Immature natural killer cell (primary cell): Measurements from ENCODE around the gene ZNF221. TPM values are rescaled to one million over a fixed set of nuclear protein-coding genes. Genes with fewer than 3 reads are reported as not detected.

ENCODE experiments used
- DNase-seq, 3 donors: peaks; one replicate each; pipeline ENCODE4 v3.0.0; 2022; ENCODE audit warnings: mixed read lengths in 1 of 3
- H3K27ac Mint-ChIP-seq, 6 donors: one replicate each; pipeline ENCODE4 v1.8.0; 2020; ENCODE audit warnings: mixed read lengths in 6 of 6, mild to moderate bottlenecking in 5 of 6, inconsistent platforms in 4 of 6, moderate library complexity in 3 of 6
- H3K27me3 Mint-ChIP-seq, 3 donors: one replicate each; pipeline ENCODE4 v1.8.0; 2020 to 2021; ENCODE audit warnings: low read depth in 3 of 3, mild to moderate bottlenecking in 3 of 3, mixed read lengths in 3 of 3, moderate library complexity in 3 of 3, inconsistent platforms in 1 of 3
- H3K36me3 Mint-ChIP-seq, 3 donors: one replicate each; pipeline ENCODE4 v1.8.0; 2020; ENCODE audit warnings: mixed read lengths in 3 of 3, inconsistent platforms in 2 of 3, mild to moderate bottlenecking in 2 of 3
- H3K4me1 Mint-ChIP-seq, 2 donors: one replicate each; pipeline ENCODE4 v1.8.0; 2020; ENCODE audit warnings: inconsistent platforms in 2 of 2, mild to moderate bottlenecking in 2 of 2, mixed read lengths in 2 of 2, moderate library complexity in 1 of 2
- H3K4me3 Mint-ChIP-seq, 5 donors: one replicate each; pipeline ENCODE4 v1.8.0; 2020; ENCODE audit warnings: mild to moderate bottlenecking in 5 of 5, mixed read lengths in 5 of 5, inconsistent platforms in 3 of 5, moderate library complexity in 3 of 5
- H3K9me3 Mint-ChIP-seq, 6 donors: one replicate each; pipeline ENCODE4 v1.8.0; 2020; ENCODE audit warnings: mild to moderate bottlenecking in 6 of 6, mixed read lengths in 6 of 6, inconsistent platforms in 4 of 6, moderate library complexity in 3 of 6
- polyA plus RNA-seq, 3 donors: library from polyadenylated mRNA; unstranded; fragments of 300-500 nt; fragmentation: Illumina TruSeq; gene quantifications; one replicate each; pipeline ENCODE4 v1.2.3, GENCODE V29; 2021

The ZNF221 gene
- polyA plus RNA-seq, result 1 to 10 TPM in 1 of 3 donors, under 1 TPM in 1, not detected in 1; 0.67 to 3.0 TPM

- peak within 1 kb of the TSS; percentile 99 for H3K4me3 Mint-ChIP-seq
- H3K4me1 Mint-ChIP-seq, result peaks cover 12 to 18% of the 10 kb centered on the region in 2 donors
- peaks cover 9 to 13% (median 12%) of the 10 kb centered on the region in 3 donors for H3K27me3 Mint-ChIP-seq
- H3K9me3 Mint-ChIP-seq, result peaks cover 21 to 49% (median 37%) of the 10 kb centered on the region in 6 donors
- H3K27ac Mint-ChIP-seq, result peak within 1 kb of the TSS; percentile 81 to 93 (median 89)
- peak; percentile 68 to 74 (median 69) for DNase-seq
- peaks cover 17 to 31% (median 29%) of the 10 kb centered on the region in 3 donors for H3K36me3 Mint-ChIP-seq
These were observed at the start of gene ZNF221 for GRCh38 chr19:43950834-43951645. ZNF221 (plus strand) TSS chr19:43951228; CDS start chr19:43962727, 11,499 bp downstream.

- H3K36me3 Mint-ChIP-seq, result peaks cover 49 to 60% (median 55%) of the 10 kb centered on the region in 3 donors
- H3K9me3 Mint-ChIP-seq, result peaks cover 42 to 77% (median 53%) of the 10 kb centered on the region in 6 donors
These were observed 49.3 kb upstream of the ZNF221 start for GRCh38 chr19:43901395-43902390.

GRCh38 chr19:43902399-43902798 lies 48.6 kb upstream of the ZNF221 start:
- Mint-ChIP-seq H3K4me1 (peaks cover 21 to 30% of the 10 kb centered on the region in 2 donors), H3K36me3 (peaks cover 51 to 63% (median 55%) of the 10 kb centered on the region in 3 donors), H3K27me3 (peaks cover 2 to 8% (median 4%) of the 10 kb centered on the region in 3 donors), H3K9me3 (peaks cover 47 to 80% (median 59%) of the 10 kb centered on the region in 6 donors), H3K4me3 (peak overlapping the region; percentile 90 to 97 (median 95)), H3K27ac (peak overlapping the region in 1 of 6 donors; percentile 41)
- no peak for DNase-seq

More at GRCh38 chr19:43901395-43902390, 49.3 kb upstream of the ZNF221 start:
- Mint-ChIP-seq H3K4me1 (peaks cover 21 to 30% of the 10 kb centered on the region in 2 donors), H3K27me3 (peaks cover 0 to 6% (median 4%) of the 10 kb centered on the region in 3 donors), H3K27ac (peak overlapping the region; percentile 78 to 91 (median 88)), H3K4me3 (peak overlapping the region; percentile 90 to 97 (median 95))
- peak; percentile 60 to 63 (median 61) for DNase-seq

- peaks cover 51 to 91% (median 77%) of the 10 kb centered on the region in 6 donors for H3K9me3 Mint-ChIP-seq
- DNase-seq, result no peak
- H3K27me3 Mint-ChIP-seq, result peaks cover 3 to 8% (median 4%) of the 10 kb centered on the region in 3 donors
- H3K4me3 Mint-ChIP-seq, result no peak overlapping the region
- H3K4me1 Mint-ChIP-seq, result peaks cover 17% of the 10 kb centered on the region in 2 donors
- H3K36me3 Mint-ChIP-seq, result peaks cover 30 to 44% (median 40%) of the 10 kb centered on the region in 3 donors
- H3K27ac Mint-ChIP-seq, result no peak overlapping the region
These were observed 45.1 kb upstream of the ZNF221 start for GRCh38 chr19:43905897-43906296.

GRCh38 chr19:43906774-43907173 lies 44.3 kb upstream of the ZNF221 start:
- Mint-ChIP-seq H3K4me1 (peaks cover 8% of the 10 kb centered on the region in 2 donors), H3K27ac (no peak overlapping the region), H3K36me3 (peaks cover 26 to 41% (median 40%) of the 10 kb centered on the region in 3 donors), H3K4me3 (no peak overlapping the region), H3K27me3 (peaks cover 3 to 7% (median 4%) of the 10 kb centered on the region in 3 donors), H3K9me3 (peaks cover 50 to 93% (median 82%) of the 10 kb centered on the region in 6 donors)
- no peak for DNase-seq

GRCh38 chr19:43908659-43909058 lies 42.4 kb upstream of the ZNF221 start:
- H3K36me3 Mint-ChIP-seq, result peaks cover 30 to 48% (median 45%) of the 10 kb centered on the region in 3 donors
- no peaks in the 10 kb centered on the region for H3K4me1 Mint-ChIP-seq
- H3K4me3 Mint-ChIP-seq, result no peak overlapping the region
- H3K27me3 Mint-ChIP-seq, result peaks cover 0 to 3% (median 2%) of the 10 kb centered on the region in 3 donors
- H3K27ac Mint-ChIP-seq, result no peak overlapping the region
- H3K9me3 Mint-ChIP-seq, result peaks cover 60 to 96% (median 91%) of the 10 kb centered on the region in 6 donors
- DNase-seq, result no peak

- no peaks in the 10 kb centered on the region for H3K4me1 Mint-ChIP-seq
- peaks cover 51 to 58% (median 53%) of the 10 kb centered on the region in 3 donors for H3K36me3 Mint-ChIP-seq
- H3K27ac Mint-ChIP-seq, result no peak overlapping the region
- peaks cover 0 to 3% (median 2%) of the 10 kb centered on the region in 3 donors for H3K27me3 Mint-ChIP-seq
- no peak for DNase-seq
- H3K9me3 Mint-ChIP-seq, result peaks cover 64 to 99% (median 95%) of the 10 kb centered on the region in 6 donors
- H3K4me3 Mint-ChIP-seq, result no peak overlapping the region
These were observed 40.1 kb upstream of the ZNF221 start for GRCh38 chr19:43910884-43911283.

- H3K4me3 Mint-ChIP-seq, result no peak overlapping the region
- no peaks in the 10 kb centered on the region for H3K4me1 Mint-ChIP-seq
- peaks cover 0 to 2% (median 0%) of the 10 kb centered on the region in 3 donors for H3K27me3 Mint-ChIP-seq
- H3K9me3 Mint-ChIP-seq, result peaks cover 54 to 97% (median 90%) of the 10 kb centered on the region in 6 donors
- H3K36me3 Mint-ChIP-seq, result peaks cover 60 to 72% (median 63%) of the 10 kb centered on the region in 3 donors
- H3K27ac Mint-ChIP-seq, result no peak overlapping the region
- DNase-seq, result no peak
These were observed 37.6 kb upstream of the ZNF221 start for GRCh38 chr19:43913383-43913782.

GRCh38 chr19:43914051-43914450 lies 37.0 kb upstream of the ZNF221 start:
- Mint-ChIP-seq H3K4me3 (no peak overlapping the region), H3K27ac (no peak overlapping the region), H3K36me3 (peaks cover 64 to 78% (median 67%) of the 10 kb centered on the region in 3 donors), H3K9me3 (peaks cover 48 to 97% (median 88%) of the 10 kb centered on the region in 6 donors), H3K4me1 (no peaks in the 10 kb centered on the region), H3K27me3 (peaks cover 0 to 2% (median 0%) of the 10 kb centered on the region in 3 donors)
- DNase-seq, result no peak

GRCh38 chr19:43923875-43924274 lies 27.2 kb upstream of the ZNF221 start:
- Mint-ChIP-seq H3K4me1 (no peaks in the 10 kb centered on the region), H3K9me3 (peaks cover 7 to 29% (median 9%) of the 10 kb centered on the region in 6 donors), H3K27ac (no peak overlapping the region)

GRCh38 chr19:43928820-43929219 lies 22.2 kb upstream of the ZNF221 start:
- peaks cover 0 to 2% (median 0%) of the 10 kb centered on the region in 3 donors for H3K27me3 Mint-ChIP-seq
- H3K27ac Mint-ChIP-seq, result no peak overlapping the region
- no peaks in the 10 kb centered on the region for H3K9me3 Mint-ChIP-seq
- peaks cover 5 to 19% of the 10 kb centered on the region in 2 donors for H3K4me1 Mint-ChIP-seq
- no peak for DNase-seq
- H3K4me3 Mint-ChIP-seq, result no peak overlapping the region
- peaks cover 63 to 84% (median 71%) of the 10 kb centered on the region in 3 donors for H3K36me3 Mint-ChIP-seq

More at GRCh38 chr19:43923875-43924274, 27.2 kb upstream of the ZNF221 start:
- H3K4me3 Mint-ChIP-seq, result no peak overlapping the region
- DNase-seq, result no peak
- peaks cover 0 to 2% (median 0%) of the 10 kb centered on the region in 3 donors for H3K27me3 Mint-ChIP-seq
- peaks cover 81 to 95% (median 94%) of the 10 kb centered on the region in 3 donors for H3K36me3 Mint-ChIP-seq

- H3K4me3 Mint-ChIP-seq, result peak overlapping the region; percentile 95 to 96 (median 95)
- peak overlapping the region; percentile 89 to 96 (median 93) for H3K27ac Mint-ChIP-seq
- DNase-seq, result no peak
- H3K4me1 Mint-ChIP-seq, result peaks cover 21 to 41% of the 10 kb centered on the region in 2 donors
- peaks cover 0 to 3% (median 0%) of the 10 kb centered on the region in 6 donors for H3K9me3 Mint-ChIP-seq
- peaks cover 23 to 32% (median 31%) of the 10 kb centered on the region in 3 donors for H3K36me3 Mint-ChIP-seq
- H3K27me3 Mint-ChIP-seq, result peaks cover 0 to 4% (median 2%) of the 10 kb centered on the region in 3 donors
These were observed 16.7 kb upstream of the ZNF221 start for GRCh38 chr19:43934055-43934984.
